ENCODE measurements around the gene TMEM185B.

Gene TMEM185B

GRCh38 chr2:120240901-120241429, 17.8 kb upstream of the TMEM185B start:
- Histone ChIP-seq H3K79me2 (ENCODE audit: insufficient read depth, low read length) (no peaks in the 10 kb centered on the region), H3K4me3 (ENCODE audit: insufficient read depth, low read length, poor library complexity, severe bottlenecking) (no peak overlapping the region), H3K9me2 (replicated peaks; ENCODE audit: insufficient read depth, low read length) (no peaks in the 10 kb centered on the region), H3K9me3 (ENCODE audit: insufficient read depth, low read length) (no peaks in the 10 kb centered on the region), H2AFZ (ENCODE audit: low read depth, low read length, severe bottlenecking) (no peak overlapping the region), H3K4me2 (ENCODE audit: low read depth, low read length, poor library complexity, severe bottlenecking) (no peak overlapping the region), H3K27ac (ENCODE audit: low read depth, low read length) (no peak overlapping the region), H3K36me3 (ENCODE audit: low read length) (no peaks in the 10 kb centered on the region), H3K27me3 (ENCODE audit: low read length) (no peaks in the 10 kb centered on the region), H4K20me1 (ENCODE audit: low read depth, low read length) (no peaks in the 10 kb centered on the region), H3F3A (ENCODE audit: insufficient read depth) (no peaks in the 10 kb centered on the region), H3K9ac (ENCODE audit: low read length) (no peak overlapping the region)
- TF ChIP-seq EZH2phosphoT487 (conservative IDR thresholded peaks at IDR 0.05; ENCODE audit: low read length): no peak
- TF ChIP-seq, protein P1, sequence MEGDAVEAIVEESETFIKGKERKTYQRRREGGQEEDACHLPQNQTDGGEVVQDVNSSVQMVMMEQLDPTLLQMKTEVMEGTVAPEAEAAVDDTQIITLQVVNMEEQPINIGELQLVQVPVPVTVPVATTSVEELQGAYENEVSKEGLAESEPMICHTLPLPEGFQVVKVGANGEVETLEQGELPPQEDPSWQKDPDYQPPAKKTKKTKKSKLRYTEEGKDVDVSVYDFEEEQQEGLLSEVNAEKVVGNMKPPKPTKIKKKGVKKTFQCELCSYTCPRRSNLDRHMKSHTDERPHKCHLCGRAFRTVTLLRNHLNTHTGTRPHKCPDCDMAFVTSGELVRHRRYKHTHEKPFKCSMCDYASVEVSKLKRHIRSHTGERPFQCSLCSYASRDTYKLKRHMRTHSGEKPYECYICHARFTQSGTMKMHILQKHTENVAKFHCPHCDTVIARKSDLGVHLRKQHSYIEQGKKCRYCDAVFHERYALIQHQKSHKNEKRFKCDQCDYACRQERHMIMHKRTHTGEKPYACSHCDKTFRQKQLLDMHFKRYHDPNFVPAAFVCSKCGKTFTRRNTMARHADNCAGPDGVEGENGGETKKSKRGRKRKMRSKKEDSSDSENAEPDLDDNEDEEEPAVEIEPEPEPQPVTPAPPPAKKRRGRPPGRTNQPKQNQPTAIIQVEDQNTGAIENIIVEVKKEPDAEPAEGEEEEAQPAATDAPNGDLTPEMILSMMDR (IDR thresholded peaks at IDR 0.05; ENCODE audit: insufficient read depth, low read length, poor library complexity, severe bottlenecking): no peak

DNA sequence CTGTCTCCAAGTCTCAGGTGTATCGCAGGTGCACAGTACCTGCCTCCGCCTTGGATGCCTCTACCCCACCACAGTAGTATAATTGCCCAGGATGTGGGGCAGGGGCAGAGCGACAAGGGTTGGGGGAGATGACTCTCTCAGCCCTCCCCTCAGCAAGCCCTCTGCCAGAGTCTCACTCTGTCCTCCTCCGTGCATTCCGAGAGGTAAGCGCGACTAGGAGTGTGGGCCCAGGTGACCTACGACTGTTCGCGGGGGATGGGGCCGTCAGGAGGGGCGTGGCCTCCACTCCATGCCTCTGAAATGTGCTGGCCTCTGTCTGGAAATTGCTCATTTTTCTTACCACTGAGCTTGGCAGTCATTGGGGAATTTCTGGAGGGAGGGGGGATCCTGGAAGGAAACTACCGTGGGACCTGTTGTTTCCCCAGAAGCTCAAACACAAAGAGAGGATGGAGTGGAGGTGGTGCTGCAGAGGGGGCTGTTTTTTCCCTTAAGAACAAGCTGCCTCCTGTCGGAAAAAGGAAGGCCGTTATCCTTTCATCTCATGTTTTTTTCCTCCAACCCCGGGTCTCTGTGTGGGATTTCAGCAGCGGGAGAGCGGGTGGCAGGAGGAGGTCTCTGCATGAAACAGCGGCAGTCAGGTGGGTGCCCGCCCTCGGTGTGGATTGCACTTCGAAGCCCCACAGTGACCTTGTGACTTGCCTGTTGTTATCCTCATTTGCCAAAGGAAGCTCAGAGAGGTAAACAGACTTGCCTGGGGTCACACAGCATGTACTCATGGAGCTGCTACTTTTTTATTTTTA, 16.5 kb upstream of the TMEM185B start:
- Histone ChIP-seq H3K9me2 (replicated peaks; ENCODE audit: insufficient read depth, low read length) (no peaks in the 10 kb centered on the region), H3K4me3 (ENCODE audit: insufficient read depth, low read length, poor library complexity, severe bottlenecking) (no peak overlapping the region), H3K27ac (ENCODE audit: low read depth, low read length) (no peak overlapping the region), H3K36me3 (ENCODE audit: low read length) (no peaks in the 10 kb centered on the region), H3F3A (ENCODE audit: insufficient read depth) (no peaks in the 10 kb centered on the region), H3K79me2 (ENCODE audit: insufficient read depth, low read length) (no peaks in the 10 kb centered on the region), H3K4me2 (ENCODE audit: low read depth, low read length, poor library complexity, severe bottlenecking) (no peak overlapping the region), H3K27me3 (ENCODE audit: low read length) (no peaks in the 10 kb centered on the region), H4K20me1 (ENCODE audit: low read depth, low read length) (no peaks in the 10 kb centered on the region), H2AFZ (ENCODE audit: low read depth, low read length, severe bottlenecking) (no peak overlapping the region), H3K9me3 (ENCODE audit: insufficient read depth, low read length) (no peaks in the 10 kb centered on the region), H3K9ac (ENCODE audit: low read length) (no peak overlapping the region)
- TF ChIP-seq, protein P1 (IDR thresholded peaks at IDR 0.05; ENCODE audit: insufficient read depth, low read length, poor library complexity, severe bottlenecking): no peak
- TF ChIP-seq EZH2phosphoT487 (conservative IDR thresholded peaks at IDR 0.05; ENCODE audit: low read length): no peak

DNA sequence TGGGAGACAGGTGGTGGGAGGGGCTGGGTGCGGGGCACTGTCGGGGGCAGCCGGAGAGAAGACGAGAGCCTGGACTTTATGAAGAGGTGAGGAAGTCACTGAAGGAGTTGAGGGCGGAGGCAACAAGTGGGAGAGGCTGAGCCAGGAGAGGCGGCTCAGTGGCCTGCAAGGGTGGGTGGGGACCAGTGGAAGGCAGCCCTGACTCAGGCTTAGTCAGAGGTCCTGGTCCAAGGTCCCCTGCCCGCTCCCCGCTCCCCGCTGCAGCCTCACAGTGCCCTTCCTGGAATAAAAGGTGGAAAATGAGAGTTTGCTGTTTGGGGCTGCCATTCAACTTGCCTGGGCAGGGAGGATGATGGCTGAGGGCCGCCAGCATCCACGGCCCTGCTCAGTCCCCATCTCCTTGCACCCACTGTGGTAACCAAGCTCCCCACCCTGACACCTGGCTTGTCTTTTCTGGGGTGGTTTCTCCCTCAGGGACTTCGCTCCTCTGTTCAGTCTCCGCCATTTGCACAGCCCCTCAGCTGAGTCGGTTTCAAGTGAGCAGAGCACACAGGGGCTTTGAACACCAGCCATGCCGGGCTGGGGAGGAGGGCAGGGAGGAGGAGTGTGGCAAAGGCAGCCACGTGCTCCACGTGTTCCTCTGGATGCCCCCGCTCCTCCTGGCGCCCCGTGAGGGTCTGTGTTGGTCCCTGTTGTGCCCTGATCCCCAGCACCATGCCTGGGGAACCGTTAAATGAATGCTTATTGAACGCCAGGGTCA, 15.7 kb upstream of the TMEM185B start:
- Histone ChIP-seq H2AFZ (ENCODE audit: low read depth, low read length, severe bottlenecking) (no peak overlapping the region), H3K36me3 (ENCODE audit: low read length) (no peaks in the 10 kb centered on the region), H3K27me3 (ENCODE audit: low read length) (no peaks in the 10 kb centered on the region), H3K4me3 (ENCODE audit: insufficient read depth, low read length, poor library complexity, severe bottlenecking) (no peak overlapping the region), H3K9me2 (replicated peaks; ENCODE audit: insufficient read depth, low read length) (no peaks in the 10 kb centered on the region), H3F3A (ENCODE audit: insufficient read depth) (no peaks in the 10 kb centered on the region), H3K4me2 (ENCODE audit: low read depth, low read length, poor library complexity, severe bottlenecking) (no peak overlapping the region), H3K27ac (ENCODE audit: low read depth, low read length) (no peak overlapping the region), H3K79me2 (ENCODE audit: insufficient read depth, low read length) (no peaks in the 10 kb centered on the region), H3K9ac (ENCODE audit: low read length) (no peak overlapping the region), H3K9me3 (ENCODE audit: insufficient read depth, low read length) (no peaks in the 10 kb centered on the region), H4K20me1 (ENCODE audit: low read depth, low read length) (no peaks in the 10 kb centered on the region)
- TF ChIP-seq, protein P1 (IDR thresholded peaks at IDR 0.05; ENCODE audit: insufficient read depth, low read length, poor library complexity, severe bottlenecking): no peak
- no peak for TF ChIP-seq EZH2phosphoT487 (conservative IDR thresholded peaks at IDR 0.05; ENCODE audit: low read length)
